ENCODE measurements around the gene LINGO4.
A peak's percentile ranks its signal among the peaks of the same experiment; 100 is the strongest.
"Not testable (repeated sequence)": the region's sequence is repeated elsewhere in the genome, so short reads cannot be mapped to it uniquely, and the experiment has no call there.

Gene LINGO4

DNA sequence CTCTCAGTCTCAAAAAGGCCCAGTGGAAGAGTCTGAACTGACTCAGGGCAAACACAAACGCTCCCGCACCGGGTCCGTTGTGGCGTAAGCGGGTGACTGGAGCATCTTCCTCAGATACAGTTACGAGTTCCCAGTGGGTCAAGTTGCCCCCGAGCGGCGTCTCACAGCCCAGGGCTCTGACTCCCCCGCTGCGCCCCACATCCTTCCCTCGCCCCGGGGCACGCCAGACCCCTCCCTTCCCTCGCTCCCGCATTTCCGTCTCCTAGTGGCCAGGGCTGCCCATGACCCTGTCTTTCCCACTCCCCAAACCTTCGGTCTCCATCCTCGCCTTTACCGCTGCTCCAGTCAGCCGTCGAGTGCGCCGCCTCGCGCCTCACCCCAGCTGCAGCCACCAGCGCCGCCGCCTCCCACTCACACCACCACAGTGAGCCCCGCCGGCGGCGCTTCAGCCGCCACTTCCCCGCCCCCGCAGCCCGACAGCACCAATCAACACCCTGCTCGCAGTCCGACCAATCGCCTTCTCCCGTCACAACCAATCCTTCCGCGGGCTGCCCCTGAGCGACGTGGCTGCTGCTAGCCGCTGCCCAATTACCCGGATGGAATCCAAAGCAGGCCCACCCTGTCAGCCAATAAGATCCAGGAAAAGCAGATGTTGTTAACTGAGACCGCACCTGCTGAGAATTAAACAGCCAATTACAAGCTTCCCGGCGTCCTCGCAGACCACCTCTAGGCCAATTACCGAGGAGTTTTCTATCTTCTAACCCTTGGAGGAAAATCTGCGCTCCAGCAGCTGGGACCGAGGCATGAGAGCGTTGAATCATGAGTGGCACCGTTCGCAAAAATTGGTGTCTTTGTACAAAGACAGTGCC lies 14.9 kb downstream of the LINGO4 start, which contains the start of gene TDRKH:
Gene TDRKH, minus strand, starts transcription at position 430 of the 869 bp plus-strand sequence. CDS start 7,478 bp downstream, outside the sequence.
- peak; percentile 98 for DNase-seq (ENCODE audit: extremely low read depth, insufficient read length)
- H3K36me3 ChIP-seq (ENCODE audit: control insufficient read depth, insufficient read depth, low read length) = no peaks in the 10 kb centered on the region
- no peaks in the 10 kb centered on the region for H3K27me3 ChIP-seq (replicated peaks; ENCODE audit: control insufficient read depth, insufficient read depth, low read length)
- H3K4me3 ChIP-seq (replicated peaks; ENCODE audit: low read depth, low read length) = peak within 1 kb of the TSS; percentile 88
- TF ChIP-seq, protein P1, sequence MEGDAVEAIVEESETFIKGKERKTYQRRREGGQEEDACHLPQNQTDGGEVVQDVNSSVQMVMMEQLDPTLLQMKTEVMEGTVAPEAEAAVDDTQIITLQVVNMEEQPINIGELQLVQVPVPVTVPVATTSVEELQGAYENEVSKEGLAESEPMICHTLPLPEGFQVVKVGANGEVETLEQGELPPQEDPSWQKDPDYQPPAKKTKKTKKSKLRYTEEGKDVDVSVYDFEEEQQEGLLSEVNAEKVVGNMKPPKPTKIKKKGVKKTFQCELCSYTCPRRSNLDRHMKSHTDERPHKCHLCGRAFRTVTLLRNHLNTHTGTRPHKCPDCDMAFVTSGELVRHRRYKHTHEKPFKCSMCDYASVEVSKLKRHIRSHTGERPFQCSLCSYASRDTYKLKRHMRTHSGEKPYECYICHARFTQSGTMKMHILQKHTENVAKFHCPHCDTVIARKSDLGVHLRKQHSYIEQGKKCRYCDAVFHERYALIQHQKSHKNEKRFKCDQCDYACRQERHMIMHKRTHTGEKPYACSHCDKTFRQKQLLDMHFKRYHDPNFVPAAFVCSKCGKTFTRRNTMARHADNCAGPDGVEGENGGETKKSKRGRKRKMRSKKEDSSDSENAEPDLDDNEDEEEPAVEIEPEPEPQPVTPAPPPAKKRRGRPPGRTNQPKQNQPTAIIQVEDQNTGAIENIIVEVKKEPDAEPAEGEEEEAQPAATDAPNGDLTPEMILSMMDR (IDR thresholded peaks at IDR 0.05; ENCODE audit: insufficient read depth, low read length, poor library complexity, severe bottlenecking) = peak; percentile 44

DNA sequence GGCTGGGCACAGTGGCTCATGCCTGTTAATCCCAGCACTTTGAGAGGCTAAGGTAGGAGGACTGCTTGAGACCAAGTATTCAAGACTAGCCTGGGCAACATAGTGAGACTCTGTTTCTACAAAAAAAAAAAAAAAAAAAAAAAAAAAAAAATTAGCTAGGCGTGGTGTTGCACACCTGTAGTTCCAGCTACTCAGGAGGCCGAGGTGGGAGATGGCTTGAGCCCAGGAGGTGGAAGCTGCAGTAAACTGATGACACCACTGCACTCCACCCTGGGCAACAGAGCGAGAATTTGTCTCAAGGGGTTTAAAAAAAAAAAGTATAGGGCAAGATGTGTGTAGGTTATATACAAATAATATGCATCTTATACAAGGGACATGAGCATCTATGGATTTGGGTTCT lies 17.5 kb downstream of the LINGO4 start:
- no peak for DNase-seq (ENCODE audit: extremely low read depth, insufficient read length)
- TF ChIP-seq, protein P1 (IDR thresholded peaks at IDR 0.05; ENCODE audit: insufficient read depth, low read length, poor library complexity, severe bottlenecking) = no peak
- Histone ChIP-seq H3K27me3 (replicated peaks; ENCODE audit: control insufficient read depth, insufficient read depth, low read length) (no peaks in the 10 kb centered on the region), H3K36me3 (ENCODE audit: control insufficient read depth, insufficient read depth, low read length) (no peaks in the 10 kb centered on the region), H3K4me3 (replicated peaks; ENCODE audit: low read depth, low read length) (no peak overlapping the region)

DNA sequence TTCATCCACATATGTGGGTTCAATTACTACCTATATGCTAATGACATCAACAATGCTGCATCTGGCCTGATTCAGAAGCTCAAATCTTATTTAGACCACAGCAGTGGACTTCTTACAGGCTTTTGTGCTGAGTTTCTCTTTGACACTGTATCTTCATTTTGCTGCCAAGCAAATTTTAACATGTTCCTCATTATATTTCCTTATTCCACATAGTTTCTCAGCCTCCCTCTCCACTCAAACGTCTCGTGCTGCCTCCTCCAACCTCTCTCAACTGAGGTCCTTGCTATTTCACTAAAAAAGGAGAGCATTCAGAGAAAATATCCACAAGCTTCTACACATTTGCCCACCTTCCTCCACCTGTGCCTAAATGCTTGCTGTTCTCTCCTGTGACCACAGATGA lies 21.4 kb downstream of the LINGO4 start:
- TF ChIP-seq, protein P1 (IDR thresholded peaks at IDR 0.05; ENCODE audit: insufficient read depth, low read length, poor library complexity, severe bottlenecking) = no peak
- no peak overlapping the region for H3K4me3 ChIP-seq (replicated peaks; ENCODE audit: low read depth, low read length)
- H3K27me3 ChIP-seq (replicated peaks; ENCODE audit: control insufficient read depth, insufficient read depth, low read length) = no peaks in the 10 kb centered on the region

DNA sequence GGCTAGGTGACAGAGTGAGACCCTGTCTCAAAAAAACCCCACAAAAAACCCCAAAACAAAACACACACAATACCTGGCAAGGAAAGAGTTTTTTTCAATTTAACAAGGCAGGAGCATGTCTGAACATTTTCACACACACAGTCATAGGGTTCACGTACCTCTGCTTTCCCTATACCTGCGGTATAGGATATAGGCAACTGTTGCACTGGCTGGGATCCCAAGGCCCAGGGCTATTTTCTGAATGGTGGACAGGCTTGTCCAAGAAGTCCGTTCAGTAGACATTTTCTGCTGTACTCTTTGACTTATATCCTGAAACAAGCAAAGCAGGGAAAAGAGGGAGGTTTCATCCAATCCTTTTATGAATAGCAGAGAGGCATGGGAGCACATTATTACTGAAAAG lies 22.5 kb downstream of the LINGO4 start:
- H3K36me3 ChIP-seq (ENCODE audit: control insufficient read depth, insufficient read depth, low read length) = no peaks in the 10 kb centered on the region; the same call in 1 of the 2 replicates
- TF ChIP-seq, protein P1 (IDR thresholded peaks at IDR 0.05; ENCODE audit: insufficient read depth, low read length, poor library complexity, severe bottlenecking) = no peak
- DNase-seq (ENCODE audit: extremely low read depth, insufficient read length) = no peak
- H3K27me3 ChIP-seq (replicated peaks; ENCODE audit: control insufficient read depth, insufficient read depth, low read length) = no peaks in the 10 kb centered on the region
- no peak overlapping the region for H3K4me3 ChIP-seq (replicated peaks; ENCODE audit: low read depth, low read length)

More for the DNA sequence above, 21.4 kb downstream of the LINGO4 start:
- no peaks in the 10 kb centered on the region for H3K36me3 ChIP-seq (ENCODE audit: control insufficient read depth, insufficient read depth, low read length)
- DNase-seq (ENCODE audit: extremely low read depth, insufficient read length) = no peak

DNA sequence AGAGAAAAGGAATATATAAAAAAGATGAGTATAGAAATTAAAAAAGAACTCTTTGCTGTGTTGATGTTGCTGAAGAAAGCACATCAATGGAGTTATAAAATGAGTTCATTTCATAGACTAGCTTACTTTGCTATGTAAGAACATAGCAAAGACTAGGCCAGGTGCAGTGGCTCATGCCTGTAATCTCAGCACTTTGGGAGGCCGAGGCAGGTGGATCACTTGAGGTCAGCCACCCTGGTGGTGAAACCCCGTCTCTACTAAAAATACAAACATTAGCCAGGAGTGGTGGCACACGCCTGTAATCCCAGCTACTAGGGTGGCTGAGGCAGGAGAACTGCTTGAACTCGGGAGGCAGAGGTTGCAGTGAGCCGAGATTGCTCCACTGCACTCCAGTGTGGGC lies 23.2 kb downstream of the LINGO4 start:
- not testable (repeated sequence) for DNase-seq (ENCODE audit: extremely low read depth, insufficient read length); H3K27me3 ChIP-seq (replicated peaks; ENCODE audit: control insufficient read depth, insufficient read depth, low read length); H3K36me3 ChIP-seq (ENCODE audit: control insufficient read depth, insufficient read depth, low read length); H3K4me3 ChIP-seq (replicated peaks; ENCODE audit: low read depth, low read length)

DNA sequence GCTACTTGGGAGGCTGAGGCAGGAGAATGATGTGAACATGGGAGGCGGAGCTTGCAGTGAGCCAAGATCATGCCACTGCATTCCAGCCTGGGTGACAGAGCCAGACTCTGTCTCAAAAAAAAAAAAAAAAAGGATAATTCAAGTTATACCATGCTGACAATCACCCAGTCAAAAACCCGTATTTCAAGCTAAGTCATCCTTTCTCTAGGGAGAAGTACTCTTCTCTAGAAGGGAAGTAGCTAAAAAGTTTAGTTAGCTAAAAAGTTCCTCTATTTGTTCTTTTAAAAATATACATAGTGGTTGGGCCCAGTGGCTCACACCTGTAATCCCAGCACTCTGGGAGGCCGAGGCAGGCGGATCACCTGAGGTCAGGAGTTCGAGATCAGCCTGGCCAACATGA lies 24.5 kb downstream of the LINGO4 start:
- not testable (repeated sequence) for H3K4me3 ChIP-seq (replicated peaks; ENCODE audit: low read depth, low read length); H3K27me3 ChIP-seq (replicated peaks; ENCODE audit: control insufficient read depth, insufficient read depth, low read length); H3K36me3 ChIP-seq (ENCODE audit: control insufficient read depth, insufficient read depth, low read length); DNase-seq (ENCODE audit: extremely low read depth, insufficient read length)
